Activated CD8-positive, alpha-beta memory T cell treated with anti-CD3 and anti-CD28 coated beads, Interleukin-2, amount 50 U/mL, for 1 hour (primary cell): ENCODE measurements around the gene RPS27L.
A peak's percentile ranks its signal among the peaks of the same experiment; 100 is the strongest.

Experiments
- DNase-seq: peaks from one replicate; pipeline ENCODE4 v3.0.0-alpha.2; 2020; ENCODE audit errors: extremely low read depth

The RPS27L gene

GRCh38 chr15:63157118-63157843 lies at the start of gene RPS27L:
Gene RPS27L (minus strand): TSS chr15:63157477. CDS start chr15:63157405, 72 bp downstream.
- DNase-seq = peak; percentile 73

- DNase-seq = no peak
Observed at GRCh38 chr15:63206079-63206478, 48.8 kb upstream of the RPS27L start.

GRCh38 chr15:63203451-63204090 lies 46.3 kb upstream of the RPS27L start:
- DNase-seq = peak; percentile 52

- DNase-seq = no peak
Observed at GRCh38 chr15:63202861-63203260, 45.6 kb upstream of the RPS27L start.

GRCh38 chr15:63200464-63201249 lies 43.4 kb upstream of the RPS27L start:
- no peak for DNase-seq

GRCh38 chr15:63198371-63199250 lies 41.3 kb upstream of the RPS27L start:
- DNase-seq = no peak

- no peak for DNase-seq
Observed at GRCh38 chr15:63197626-63198025, 40.3 kb upstream of the RPS27L start.

- no peak for DNase-seq
Observed at GRCh38 chr15:63196842-63197241, 39.6 kb upstream of the RPS27L start.

GRCh38 chr15:63195569-63196015 lies 38.3 kb upstream of the RPS27L start:
- no peak for DNase-seq

- no peak for DNase-seq
Observed at GRCh38 chr15:63194880-63195568, 37.7 kb upstream of the RPS27L start.

- DNase-seq = no peak
Observed at GRCh38 chr15:63194302-63194701, 37.0 kb upstream of the RPS27L start.

- no peak for DNase-seq
Observed at GRCh38 chr15:63192619-63193206, 35.4 kb upstream of the RPS27L start.

- DNase-seq = peak; percentile 57
Observed at GRCh38 chr15:63191895-63192618, 34.8 kb upstream of the RPS27L start.

- no peak for DNase-seq
Observed at GRCh38 chr15:63190769-63191649, 33.7 kb upstream of the RPS27L start.

GRCh38 chr15:63189941-63190768 lies 32.9 kb upstream of the RPS27L start:
- DNase-seq = no peak

GRCh38 chr15:63188926-63189871 lies 31.9 kb upstream of the RPS27L start, which contains the start of gene RAB8B:
Gene RAB8B (plus strand): TSS chr15:63189606. CDS start chr15:63189625, 19 bp downstream.
- DNase-seq = peak; percentile 94
